Cardiac muscle cell (in vitro differentiated cells and primary cell): ENCODE measurements around the gene HMGCS2. TPM values are rescaled to one million over a fixed set of nuclear protein-coding genes. Genes with fewer than 3 reads are reported as not detected.
A peak's percentile ranks its signal among the peaks of the same experiment; 100 is the strongest.

Experiments
- DNase-seq, 2 donors: peaks; one replicate each; pipeline versions ENCODE4 v3.0.0 to v3.0.0-alpha.2; 2010 to 2017; ENCODE audit warnings: low read depth in 1 of 2, low spot score in 1 of 2
- H3K27ac ChIP-seq: fragments of 200-600 bp; sonication (generic); 2 replicates; pipeline ENCODE4 v1.5.1; 2016
- H3K27me3 ChIP-seq: fragments of 200-600 bp; sonication (generic); 2 replicates; pipeline ENCODE4 v1.6.0; 2016; ENCODE audit warnings: control low read depth
- H3K36me3 ChIP-seq: fragments of 200-600 bp; sonication (generic); 2 replicates; pipeline ENCODE4 v1.5.1; 2016; ENCODE audit warnings: control low read depth
- H3K4me1 ChIP-seq: fragments of 200-600 bp; sonication (generic); 2 replicates; pipeline ENCODE4 v1.8.1; 2017; ENCODE audit warnings: low read depth, mild to moderate bottlenecking, mixed run types
- H3K4me3 ChIP-seq: fragments of 200-600 bp; sonication (generic); 2 replicates; pipeline ENCODE4 v1.5.1; 2016; ENCODE audit warnings: mild to moderate bottlenecking
- H3K9me3 ChIP-seq: fragments of 200-600 bp; sonication (generic); 2 replicates; pipeline ENCODE4 v1.5.1; 2017; ENCODE audit warnings: low read depth, mild to moderate bottlenecking, control low read depth
- polyA plus RNA-seq: library from polyadenylated mRNA; unstranded; fragments of >200 nt; fragmentation: Nextera tagmentation; extraction: Ambion mirVana; gene quantifications from 2 replicates; pipeline ENCODE4 v1.2.1, GENCODE V29; 2016
- total RNA-seq: library from RNA; depleted of rRNA; stranded (reverse); fragments of >200 nt; gene quantifications from 2 replicates; pipeline ENCODE4 v1.2.3, GENCODE V29; 2016
- TF ChIP-seq, protein P1 (sequence below): IDR thresholded peaks from 2 replicates; pipeline ENCODE4 v1.5.1; 2012; ENCODE audit warnings: low read depth, mild to moderate bottlenecking, low read length

The HMGCS2 gene
- total and polyA plus RNA-seq, 2 experiments from 2014 or later = 0.15 TPM; not detected in 1

DNA sequence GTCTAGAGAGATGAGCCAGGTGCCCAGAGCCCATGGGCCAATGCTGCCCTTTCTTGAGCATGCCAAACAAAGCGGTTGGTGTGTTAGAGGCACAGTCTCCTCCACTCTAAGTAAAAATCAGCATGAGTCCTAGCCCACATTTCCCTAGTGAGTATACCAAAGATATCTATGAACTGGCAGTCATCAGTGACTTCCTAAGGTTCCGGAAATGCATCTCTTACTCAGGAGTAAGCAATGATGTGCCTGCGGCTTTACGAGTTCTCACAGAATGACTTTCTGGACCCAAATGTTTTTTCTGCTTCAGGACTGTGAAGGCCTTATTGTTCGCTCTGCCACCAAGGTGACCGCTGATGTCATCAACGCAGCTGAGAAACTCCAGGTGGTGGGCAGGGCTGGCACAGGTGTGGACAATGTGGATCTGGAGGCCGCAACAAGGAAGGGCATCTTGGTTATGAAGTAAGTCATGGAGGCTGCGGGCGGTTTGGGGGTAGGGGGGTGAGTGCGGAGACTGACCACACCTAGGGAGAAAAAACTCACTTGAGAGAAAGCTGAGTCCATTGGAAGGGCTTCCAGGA is 47.8 kb downstream of the HMGCS2 start:
- H3K36me3 ChIP-seq = peaks cover 7% of the 10 kb centered on the region
- H3K4me1 ChIP-seq = no peaks in the 10 kb centered on the region
- TF ChIP-seq, protein P1, sequence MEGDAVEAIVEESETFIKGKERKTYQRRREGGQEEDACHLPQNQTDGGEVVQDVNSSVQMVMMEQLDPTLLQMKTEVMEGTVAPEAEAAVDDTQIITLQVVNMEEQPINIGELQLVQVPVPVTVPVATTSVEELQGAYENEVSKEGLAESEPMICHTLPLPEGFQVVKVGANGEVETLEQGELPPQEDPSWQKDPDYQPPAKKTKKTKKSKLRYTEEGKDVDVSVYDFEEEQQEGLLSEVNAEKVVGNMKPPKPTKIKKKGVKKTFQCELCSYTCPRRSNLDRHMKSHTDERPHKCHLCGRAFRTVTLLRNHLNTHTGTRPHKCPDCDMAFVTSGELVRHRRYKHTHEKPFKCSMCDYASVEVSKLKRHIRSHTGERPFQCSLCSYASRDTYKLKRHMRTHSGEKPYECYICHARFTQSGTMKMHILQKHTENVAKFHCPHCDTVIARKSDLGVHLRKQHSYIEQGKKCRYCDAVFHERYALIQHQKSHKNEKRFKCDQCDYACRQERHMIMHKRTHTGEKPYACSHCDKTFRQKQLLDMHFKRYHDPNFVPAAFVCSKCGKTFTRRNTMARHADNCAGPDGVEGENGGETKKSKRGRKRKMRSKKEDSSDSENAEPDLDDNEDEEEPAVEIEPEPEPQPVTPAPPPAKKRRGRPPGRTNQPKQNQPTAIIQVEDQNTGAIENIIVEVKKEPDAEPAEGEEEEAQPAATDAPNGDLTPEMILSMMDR = no peak
- no peaks in the 10 kb centered on the region for H3K27me3 ChIP-seq
- H3K27ac ChIP-seq = no peak overlapping the region
- H3K9me3 ChIP-seq = no peaks in the 10 kb centered on the region
- no peak overlapping the region for H3K4me3 ChIP-seq
- no peak for DNase-seq

DNA sequence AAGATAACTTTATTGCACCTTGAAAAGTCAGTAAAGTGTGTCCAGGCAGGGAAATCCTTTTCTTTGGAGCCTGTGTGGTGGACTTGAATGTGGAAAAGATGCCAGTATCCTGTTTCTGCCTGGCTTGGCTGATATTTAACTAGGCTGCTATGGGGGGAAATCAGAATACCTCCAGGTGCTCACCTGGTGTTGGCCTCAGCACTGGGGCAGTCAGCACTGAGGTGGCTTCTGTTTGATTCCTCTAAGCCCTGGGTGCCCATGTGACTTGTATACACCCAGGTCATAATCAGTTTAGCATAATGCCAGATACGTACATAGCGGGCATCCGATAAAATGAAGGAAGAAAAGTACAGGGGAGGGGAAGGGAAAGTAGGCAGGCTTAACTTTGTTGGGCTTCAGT is 49.7 kb downstream of the HMGCS2 start:
- no peaks in the 10 kb centered on the region for H3K27me3 ChIP-seq
- TF ChIP-seq, protein P1 = no peak
- peaks cover 3% of the 10 kb centered on the region for H3K4me1 ChIP-seq
- H3K9me3 ChIP-seq = no peaks in the 10 kb centered on the region
- no peak overlapping the region for H3K4me3 ChIP-seq
- DNase-seq = no peak
- peaks cover 7% of the 10 kb centered on the region for H3K36me3 ChIP-seq
- H3K27ac ChIP-seq = no peak overlapping the region

DNA sequence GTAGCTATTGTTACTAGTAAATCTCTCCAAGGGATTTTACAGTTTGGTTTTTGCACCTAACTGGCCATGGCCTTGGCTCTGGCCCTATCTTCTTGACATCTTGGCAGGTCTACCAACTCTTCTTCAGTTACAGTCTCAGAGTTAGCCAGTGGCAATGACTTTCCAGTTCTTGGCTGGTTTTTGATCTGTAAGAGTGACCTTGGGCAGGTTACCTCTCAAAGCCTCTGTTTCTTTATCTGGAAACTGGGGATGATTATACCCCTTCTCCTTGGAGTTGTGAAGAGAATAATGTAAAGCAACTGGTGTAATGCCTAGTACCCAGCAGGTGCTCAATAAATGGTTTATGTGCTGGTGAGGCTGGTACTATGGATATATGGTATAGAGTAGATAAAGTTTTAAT is 50.3 kb downstream of the HMGCS2 start:
- Histone ChIP-seq H3K27me3 (no peaks in the 10 kb centered on the region), H3K9me3 (no peaks in the 10 kb centered on the region), H3K4me1 (peaks cover 9% of the 10 kb centered on the region), H3K27ac (no peak overlapping the region), H3K36me3 (peaks cover 3% of the 10 kb centered on the region), H3K4me3 (no peak overlapping the region)
- no peak for DNase-seq
- TF ChIP-seq, protein P1 = no peak

DNA sequence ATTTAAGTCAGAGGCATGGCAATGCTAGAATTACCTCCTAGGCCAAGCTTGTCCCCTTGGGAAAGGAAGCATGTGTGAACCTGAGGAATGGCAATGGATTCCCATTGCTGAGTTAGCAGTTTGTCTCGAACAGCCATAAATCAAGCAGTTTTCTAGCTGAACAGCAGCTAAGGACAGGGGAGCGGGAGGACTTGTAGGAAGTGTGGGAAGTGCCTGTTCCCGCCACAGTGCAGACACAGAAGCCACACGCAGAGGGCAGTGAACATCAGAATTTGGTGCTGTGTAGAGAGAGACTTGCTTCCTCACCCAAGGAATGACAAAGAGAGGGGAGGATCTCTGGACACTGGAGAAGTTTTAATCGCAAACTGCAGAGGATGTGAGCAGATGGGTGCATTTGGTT is 53.2 kb downstream of the HMGCS2 start:
- H3K4me1 ChIP-seq = peaks cover 14% of the 10 kb centered on the region
- H3K27ac ChIP-seq = no peak overlapping the region
- DNase-seq = peak; percentile 13 to 29
- TF ChIP-seq, protein P1 = no peak
- no peak overlapping the region for H3K4me3 ChIP-seq
- no peaks in the 10 kb centered on the region for H3K9me3 ChIP-seq
- no peaks in the 10 kb centered on the region for H3K27me3 ChIP-seq
- H3K36me3 ChIP-seq = no peaks in the 10 kb centered on the region

DNA sequence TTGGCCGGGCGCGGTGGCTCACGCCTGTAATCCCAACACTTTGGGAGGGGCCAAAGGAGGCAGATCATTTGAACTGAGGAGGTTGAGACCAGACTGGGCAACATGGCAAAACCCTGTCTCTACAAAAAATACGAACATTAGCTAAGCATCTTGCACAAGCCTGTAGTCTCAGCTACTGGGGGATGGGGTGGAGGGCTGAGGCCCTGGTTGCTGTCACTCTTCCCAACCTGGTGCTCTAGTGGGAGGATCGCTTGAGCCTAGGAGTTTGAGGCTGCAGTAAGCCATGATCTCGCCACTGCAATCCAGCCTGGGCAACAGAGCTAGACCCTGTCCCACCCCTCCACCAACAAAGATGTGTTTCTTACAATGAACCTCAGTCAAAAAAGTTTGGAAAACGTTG is 54.1 kb downstream of the HMGCS2 start:
- TF ChIP-seq, protein P1 = no peak
- no peaks in the 10 kb centered on the region for H3K9me3 ChIP-seq
- peaks cover 14% of the 10 kb centered on the region for H3K4me1 ChIP-seq
- peak overlapping the region; percentile 50 for H3K27ac ChIP-seq
- no peak overlapping the region for H3K4me3 ChIP-seq
- H3K36me3 ChIP-seq = no peaks in the 10 kb centered on the region
- H3K27me3 ChIP-seq = no peaks in the 10 kb centered on the region
- DNase-seq = peak in 1 of 2 donors; percentile 50
